SU-DHL-6 (cell line): Measurements from ENCODE around the gene ADAM12.

ENCODE experiments used
- H2AFZ ChIP-seq: fragments of 200-600 bp; sonication (generic); 2 replicates; pipeline ENCODE4 v1.6.1; 2014; ENCODE audit warnings: low read depth, mild to moderate bottlenecking, moderate library complexity, mixed read lengths, antibody characterized with exemption, low read length; ENCODE audit not compliant: severe bottlenecking
- H3F3A ChIP-seq: fragments of 200-600 bp; shearing (Covaris generic); 2 replicates; pipeline ENCODE4 v1.6.0; 2016; ENCODE audit warnings: antibody characterized with exemption, mild to moderate bottlenecking; ENCODE audit not compliant: insufficient read depth
- H3K27ac ChIP-seq: fragments of 200-600 bp; sonication (generic); 2 replicates; pipeline ENCODE4 v1.5.1; 2016; ENCODE audit warnings: low read depth, mild to moderate bottlenecking, low read length, moderate library complexity, mixed read lengths
- H3K27me3 ChIP-seq: fragments of 200-600 bp; sonication (generic), shearing (Covaris generic); 2 replicates; pipeline ENCODE4 v1.6.0; 2014; ENCODE audit warnings: mild to moderate bottlenecking, low read length
- H3K36me3 ChIP-seq: fragments of 200-600 bp; sonication (generic); 2 replicates; pipeline ENCODE4 v1.6.1; 2014; ENCODE audit warnings: mild to moderate bottlenecking, low read length, mixed read lengths
- H3K4me2 ChIP-seq: fragments of 300-600, 200-600 bp; shearing (Covaris generic), sonication (generic); 2 replicates; pipeline ENCODE4 v1.6.0; 2014; ENCODE audit warnings: low read length, low read depth, mild to moderate bottlenecking; ENCODE audit not compliant: poor library complexity, severe bottlenecking
- H3K4me3 ChIP-seq: fragments of 200-600 bp; sonication (generic); 2 replicates; pipeline ENCODE4 v1.5.1; 2014; ENCODE audit warnings: antibody characterized with exemption, low read length, mild to moderate bottlenecking, mixed read lengths; ENCODE audit not compliant: insufficient read depth, poor library complexity, severe bottlenecking
- H3K79me2 ChIP-seq: fragments of 200-600 bp; sonication (generic); 2 replicates; pipeline ENCODE4 v1.6.1; 2014; ENCODE audit warnings: mild to moderate bottlenecking, low read length, moderate library complexity; ENCODE audit not compliant: insufficient read depth
- H3K9ac ChIP-seq: fragments of 200-600 bp; sonication (generic); 2 replicates; pipeline ENCODE4 v1.7.0; 2014; ENCODE audit warnings: mild to moderate bottlenecking, low read length
- H3K9me2 ChIP-seq: fragments of 200-600 bp; sonication (generic); replicated peaks from 2 replicates; pipeline ENCODE4 v1.6.1; 2014; ENCODE audit warnings: low read length; ENCODE audit not compliant: insufficient read depth
- H3K9me3 ChIP-seq: fragments of 200-600 bp; sonication (generic); 2 replicates; pipeline ENCODE4 v1.6.1; 2014; ENCODE audit warnings: low read length, mixed read lengths; ENCODE audit not compliant: insufficient read depth
- H4K20me1 ChIP-seq: fragments of 200-600 bp; sonication (generic); 2 replicates; pipeline ENCODE4 v1.6.1; 2014; ENCODE audit warnings: low read depth, mild to moderate bottlenecking, antibody characterized with exemption, low read length, moderate library complexity, mixed read lengths
- EZH2phosphoT487 ChIP-seq: fragments of 200-600 bp; sonication (generic), shearing (Covaris generic); conservative IDR thresholded peaks from 2 replicates; pipeline ENCODE4 v1.6.1; 2018; ENCODE audit warnings: mild to moderate bottlenecking, antibody characterized with exemption, low read length, moderate library complexity, mixed read lengths
- TF ChIP-seq, protein P1 (sequence below): fragments of 200-600 bp; sonication (generic); IDR thresholded peaks from one replicate; pipeline ENCODE4 v1.5.1; 2017; ENCODE audit warnings: antibody characterized with exemption, mild to moderate bottlenecking, low read length, moderate library complexity; ENCODE audit not compliant: insufficient read depth, poor library complexity, severe bottlenecking

ADAM12 gene

DNA sequence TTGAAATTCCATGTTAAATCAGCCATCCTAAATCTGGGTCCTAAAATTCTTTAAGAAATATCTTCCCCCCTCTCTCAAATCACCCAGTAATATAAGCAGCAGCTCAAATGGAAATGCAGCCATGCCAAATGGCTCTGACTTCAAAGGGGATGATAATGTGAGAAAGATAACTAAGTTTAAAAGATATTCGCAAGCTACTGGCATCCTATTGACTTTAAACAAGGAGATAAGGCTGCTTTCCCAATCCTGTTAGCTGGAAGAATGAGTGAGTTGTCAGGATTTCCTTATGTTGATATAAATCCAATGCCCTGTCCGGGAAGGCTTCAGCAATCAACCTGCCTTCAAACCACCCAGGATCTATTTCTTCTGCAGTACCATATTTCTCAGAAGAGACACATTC, 320.0 kb downstream of the ADAM12 start:
- Histone ChIP-seq H3K9me3 (no peaks in the 10 kb centered on the region), H3K9me2 (no peaks in the 10 kb centered on the region), H3K36me3 (no peaks in the 10 kb centered on the region), H3K4me3 (no peak overlapping the region), H3K9ac (no peak overlapping the region), H3F3A (no peaks in the 10 kb centered on the region), H3K27me3 (no peaks in the 10 kb centered on the region), H3K79me2 (no peaks in the 10 kb centered on the region), H4K20me1 (no peaks in the 10 kb centered on the region), H2AFZ (no peak overlapping the region), H3K4me2 (no peak overlapping the region), H3K27ac (no peak overlapping the region)
- TF ChIP-seq, protein P1, sequence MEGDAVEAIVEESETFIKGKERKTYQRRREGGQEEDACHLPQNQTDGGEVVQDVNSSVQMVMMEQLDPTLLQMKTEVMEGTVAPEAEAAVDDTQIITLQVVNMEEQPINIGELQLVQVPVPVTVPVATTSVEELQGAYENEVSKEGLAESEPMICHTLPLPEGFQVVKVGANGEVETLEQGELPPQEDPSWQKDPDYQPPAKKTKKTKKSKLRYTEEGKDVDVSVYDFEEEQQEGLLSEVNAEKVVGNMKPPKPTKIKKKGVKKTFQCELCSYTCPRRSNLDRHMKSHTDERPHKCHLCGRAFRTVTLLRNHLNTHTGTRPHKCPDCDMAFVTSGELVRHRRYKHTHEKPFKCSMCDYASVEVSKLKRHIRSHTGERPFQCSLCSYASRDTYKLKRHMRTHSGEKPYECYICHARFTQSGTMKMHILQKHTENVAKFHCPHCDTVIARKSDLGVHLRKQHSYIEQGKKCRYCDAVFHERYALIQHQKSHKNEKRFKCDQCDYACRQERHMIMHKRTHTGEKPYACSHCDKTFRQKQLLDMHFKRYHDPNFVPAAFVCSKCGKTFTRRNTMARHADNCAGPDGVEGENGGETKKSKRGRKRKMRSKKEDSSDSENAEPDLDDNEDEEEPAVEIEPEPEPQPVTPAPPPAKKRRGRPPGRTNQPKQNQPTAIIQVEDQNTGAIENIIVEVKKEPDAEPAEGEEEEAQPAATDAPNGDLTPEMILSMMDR, result no peak
- TF ChIP-seq EZH2phosphoT487, result no peak

DNA sequence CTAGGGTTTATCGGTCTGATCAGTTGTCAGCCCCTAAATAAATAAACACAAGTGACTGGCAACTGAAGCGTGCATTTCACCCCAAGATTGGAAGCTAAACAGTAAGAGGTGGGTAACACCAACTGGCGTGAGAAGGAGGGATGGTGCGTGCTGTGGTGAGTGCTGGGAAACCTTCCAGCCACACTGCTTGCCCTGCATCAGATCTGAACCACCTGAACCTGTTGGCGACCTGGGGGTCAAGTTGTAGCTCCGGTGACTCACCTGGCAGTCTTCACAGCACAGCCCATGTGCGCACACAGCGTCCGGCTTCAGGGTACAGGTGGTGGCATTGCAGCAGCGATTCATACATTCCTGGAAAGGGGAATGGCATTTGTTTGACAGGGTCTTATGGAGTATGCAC, 321.8 kb downstream of the ADAM12 start:
- H3K9me2 ChIP-seq, result no peaks in the 10 kb centered on the region
- no peak overlapping the region for H2AFZ ChIP-seq
- TF ChIP-seq, protein P1, result no peak
- TF ChIP-seq EZH2phosphoT487, result no peak
- H4K20me1 ChIP-seq, result no peaks in the 10 kb centered on the region
- H3K4me3 ChIP-seq, result no peak overlapping the region
- H3K79me2 ChIP-seq, result no peaks in the 10 kb centered on the region
- H3K27me3 ChIP-seq, result no peaks in the 10 kb centered on the region
- no peaks in the 10 kb centered on the region for H3F3A ChIP-seq
- H3K4me2 ChIP-seq, result no peak overlapping the region
- no peaks in the 10 kb centered on the region for H3K9me3 ChIP-seq
- H3K9ac ChIP-seq, result no peak overlapping the region
- H3K27ac ChIP-seq, result no peak overlapping the region
- H3K36me3 ChIP-seq, result no peaks in the 10 kb centered on the region

DNA sequence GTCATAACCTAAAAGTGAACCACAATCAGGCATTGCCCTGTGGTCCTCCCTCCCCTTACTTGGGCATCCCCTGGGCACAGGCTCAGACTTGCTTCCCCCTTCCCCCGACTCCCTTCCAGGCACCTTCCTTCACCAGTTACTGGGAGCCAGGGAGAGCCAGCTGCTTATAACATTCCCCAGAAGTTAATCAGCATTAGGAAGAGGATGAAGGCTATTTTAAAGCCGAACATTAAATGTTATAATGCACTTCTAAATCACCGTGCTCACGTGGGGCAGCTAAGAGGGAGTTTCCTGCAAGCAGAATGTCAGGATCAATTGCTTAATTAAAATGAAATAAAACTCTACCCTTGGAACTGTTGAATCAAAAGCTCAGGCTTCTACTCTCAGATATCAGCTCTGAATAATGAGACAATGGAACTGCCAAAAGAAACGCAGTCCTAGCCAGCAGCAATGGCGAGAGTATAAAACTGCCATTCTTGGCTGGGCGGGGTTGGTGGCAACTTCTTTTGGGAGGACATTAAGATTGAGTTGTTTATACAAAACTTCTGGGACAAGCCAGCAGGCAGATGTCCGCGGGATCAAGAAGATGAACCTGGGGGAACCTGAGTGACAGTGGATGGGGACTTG, 322.4 kb downstream of the ADAM12 start:
- H4K20me1 ChIP-seq, result no peaks in the 10 kb centered on the region
- H3K9me2 ChIP-seq, result no peaks in the 10 kb centered on the region
- H3K36me3 ChIP-seq, result no peaks in the 10 kb centered on the region
- H3F3A ChIP-seq, result no peaks in the 10 kb centered on the region
- H3K4me2 ChIP-seq, result no peak overlapping the region
- no peaks in the 10 kb centered on the region for H3K9me3 ChIP-seq
- no peak overlapping the region for H3K27ac ChIP-seq
- H3K27me3 ChIP-seq, result no peaks in the 10 kb centered on the region
- no peak for TF ChIP-seq EZH2phosphoT487
- TF ChIP-seq, protein P1, result no peak
- no peak overlapping the region for H3K4me3 ChIP-seq
- no peak overlapping the region for H3K9ac ChIP-seq
- no peaks in the 10 kb centered on the region for H3K79me2 ChIP-seq
- no peak overlapping the region for H2AFZ ChIP-seq
